Stimulated activated CD4-positive, alpha-beta T cell treated with anti-CD3 and anti-CD28 coated beads, Interleukin-4, amount 100 ng/mL, for 4 hours (primary cell): ENCODE data around the gene MS4A18.

Source experiments
- DNase-seq, 2 experiments: peaks; one replicate each; pipeline ENCODE4 v3.0.0-alpha.2; 2020

MS4A18 gene

GRCh38 chr11:60768202-60768601 lies 43.7 kb downstream of the MS4A18 start:
- no peak for DNase-seq

DNA sequence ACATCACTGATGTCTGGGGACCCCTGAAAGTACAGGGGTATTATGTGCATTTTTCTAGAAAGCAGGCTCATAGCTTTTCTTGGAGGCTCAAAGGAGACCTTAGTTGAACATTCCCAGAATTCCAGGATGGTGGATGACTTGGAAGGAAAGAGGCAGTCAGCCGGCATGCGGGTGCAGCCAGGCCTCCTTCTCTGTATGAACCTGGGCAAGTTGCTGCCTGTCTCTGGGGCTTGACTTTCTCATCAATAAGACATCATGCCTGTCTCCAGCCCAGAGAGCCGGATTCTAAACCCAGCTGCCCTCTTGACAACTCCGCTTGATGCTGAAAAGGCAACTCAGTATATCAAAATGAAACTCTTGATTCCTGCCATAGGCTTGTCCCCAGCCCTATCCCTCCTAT lies 44.8 kb downstream of the MS4A18 start:
- DNase-seq, result no peak

DNA sequence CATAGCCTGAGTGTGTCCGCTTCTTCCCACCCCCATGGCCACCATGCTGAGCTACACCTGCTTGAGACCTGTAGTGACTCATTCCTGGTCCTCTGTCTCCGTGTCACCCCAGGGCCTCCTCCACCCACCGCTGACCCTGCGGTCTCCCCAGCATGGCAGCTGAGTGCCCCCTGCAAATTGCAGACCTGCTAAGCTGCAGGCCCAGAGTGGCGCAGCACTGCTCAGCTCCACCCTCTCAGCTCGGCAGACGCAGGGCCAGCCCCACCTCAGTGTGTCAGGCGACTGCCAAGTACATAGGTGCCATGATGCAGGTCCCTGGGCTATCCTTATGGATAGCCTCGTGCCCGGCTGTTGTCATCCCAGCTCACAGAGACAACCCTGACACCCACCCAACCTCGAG lies 45.3 kb downstream of the MS4A18 start:
- no peak for DNase-seq

DNA sequence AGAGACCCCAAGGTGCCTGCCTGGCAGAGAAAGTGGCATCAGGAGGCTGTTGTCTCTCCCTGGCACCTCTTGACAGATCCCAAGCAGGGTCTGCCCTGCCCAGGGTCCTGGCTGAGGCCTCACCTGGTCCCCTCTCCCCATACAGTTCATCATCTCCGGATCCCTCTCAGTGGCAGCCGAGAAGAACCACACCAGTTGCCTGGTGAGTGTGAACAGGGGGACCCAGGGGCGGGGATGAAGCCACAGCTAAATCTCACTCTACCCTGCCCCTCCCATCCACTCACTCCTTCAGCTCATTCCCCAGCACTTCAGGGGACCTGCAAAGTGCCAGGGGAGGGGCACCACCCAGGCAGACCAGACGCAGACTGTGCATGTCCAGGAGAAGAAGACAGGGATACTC lies 46.6 kb downstream of the MS4A18 start:
- DNase-seq, result no peak

GRCh38 chr11:60771879-60772525 lies 47.5 kb downstream of the MS4A18 start:
- DNase-seq, result no peak

- DNase-seq, result no peak
Measured at GRCh38 chr11:60772666-60773065, 48.1 kb downstream of the MS4A18 start.

- DNase-seq, result no peak
Measured at GRCh38 chr11:60774726-60775125, 50.2 kb downstream of the MS4A18 start.

GRCh38 chr11:60775420-60775961 lies 51.0 kb downstream of the MS4A18 start:
- peak; percentile 75 to 76 for DNase-seq

DNA sequence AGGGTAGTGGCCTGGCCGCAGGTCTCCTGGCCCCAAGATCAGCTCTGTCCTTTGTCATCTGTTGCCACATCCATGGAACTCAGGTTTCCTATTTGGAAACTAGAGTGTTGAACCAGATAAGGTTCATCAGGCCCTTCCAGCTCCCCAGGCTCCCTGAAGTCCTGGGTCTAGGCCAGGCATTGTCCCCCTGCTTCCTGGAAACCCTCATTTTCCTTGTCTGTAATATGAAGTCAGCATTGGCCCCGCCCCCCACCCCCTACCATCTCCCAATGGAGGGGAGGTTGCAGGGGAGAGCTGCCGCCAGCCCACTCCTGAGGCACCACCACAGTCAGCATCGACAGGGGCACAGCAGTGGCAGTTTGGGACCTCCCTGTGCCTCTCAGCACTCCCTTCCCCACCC lies 51.6 kb downstream of the MS4A18 start:
- no peak for DNase-seq

DNA sequence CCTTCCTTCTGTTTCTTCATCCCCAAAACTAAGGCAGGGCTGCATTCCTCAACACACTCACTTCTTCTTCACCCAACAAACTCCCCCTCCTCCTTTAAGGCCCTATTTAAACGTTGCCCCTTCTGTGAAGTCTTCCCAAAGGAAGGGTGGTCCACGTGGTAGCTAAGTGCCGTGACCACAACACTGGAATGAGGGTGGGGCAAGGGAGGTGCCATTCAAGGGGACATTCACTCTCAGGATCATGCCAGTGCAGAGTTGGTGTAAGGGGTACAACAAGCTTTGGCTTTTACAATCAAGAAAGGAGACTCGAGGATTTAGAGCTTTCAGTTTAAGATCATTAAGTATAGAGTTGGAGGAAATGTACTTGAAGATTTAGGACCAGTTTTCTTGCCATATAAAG lies 52.6 kb downstream of the MS4A18 start:
- DNase-seq, result no peak

DNA sequence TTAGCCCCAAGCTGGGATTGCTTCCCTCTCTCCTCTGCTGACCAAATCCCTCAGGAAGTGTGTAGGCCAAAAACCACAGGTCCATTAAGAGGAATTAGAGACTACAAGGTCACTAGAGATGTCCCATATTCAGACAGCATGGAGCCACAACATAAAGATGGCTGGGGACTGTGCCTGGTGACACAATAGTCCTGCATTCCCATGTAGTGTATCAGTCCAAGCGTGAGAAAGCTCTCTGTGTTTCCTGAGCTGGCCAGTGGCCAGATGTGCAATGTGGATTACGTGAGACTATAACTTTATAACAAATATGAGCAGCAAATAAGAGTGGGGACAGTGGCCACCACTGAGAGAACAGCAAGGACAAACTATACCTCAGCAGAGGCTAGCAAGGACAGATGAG lies 53.1 kb downstream of the MS4A18 start:
- no peak for DNase-seq

DNA sequence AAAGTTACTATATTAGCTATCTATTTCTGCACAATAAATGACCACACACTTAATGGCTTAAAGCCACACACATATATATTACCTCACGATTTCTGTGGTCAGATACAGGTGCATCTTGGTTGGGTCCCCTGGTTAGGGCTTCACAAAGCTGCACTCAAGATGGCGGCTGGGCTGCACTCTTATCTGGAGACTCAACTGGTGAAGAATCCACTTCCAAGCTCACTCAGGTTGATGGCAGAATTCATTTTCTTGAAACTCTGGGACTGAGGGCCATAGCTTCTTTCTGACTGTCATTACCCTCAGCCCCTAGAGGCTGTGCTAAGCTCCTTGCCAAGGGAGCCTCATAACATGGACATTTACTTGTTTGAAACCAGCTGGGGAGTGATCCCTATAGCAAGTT lies 55.5 kb downstream of the MS4A18 start:
- no peak for DNase-seq

GRCh38 chr11:60780774-60781173 lies 56.3 kb downstream of the MS4A18 start:
- DNase-seq, result no peak

- no peak for DNase-seq
Measured at GRCh38 chr11:60781286-60781980, 56.9 kb downstream of the MS4A18 start.

GRCh38 chr11:60781981-60782316 lies 57.4 kb downstream of the MS4A18 start:
- DNase-seq, result no peak

DNA sequence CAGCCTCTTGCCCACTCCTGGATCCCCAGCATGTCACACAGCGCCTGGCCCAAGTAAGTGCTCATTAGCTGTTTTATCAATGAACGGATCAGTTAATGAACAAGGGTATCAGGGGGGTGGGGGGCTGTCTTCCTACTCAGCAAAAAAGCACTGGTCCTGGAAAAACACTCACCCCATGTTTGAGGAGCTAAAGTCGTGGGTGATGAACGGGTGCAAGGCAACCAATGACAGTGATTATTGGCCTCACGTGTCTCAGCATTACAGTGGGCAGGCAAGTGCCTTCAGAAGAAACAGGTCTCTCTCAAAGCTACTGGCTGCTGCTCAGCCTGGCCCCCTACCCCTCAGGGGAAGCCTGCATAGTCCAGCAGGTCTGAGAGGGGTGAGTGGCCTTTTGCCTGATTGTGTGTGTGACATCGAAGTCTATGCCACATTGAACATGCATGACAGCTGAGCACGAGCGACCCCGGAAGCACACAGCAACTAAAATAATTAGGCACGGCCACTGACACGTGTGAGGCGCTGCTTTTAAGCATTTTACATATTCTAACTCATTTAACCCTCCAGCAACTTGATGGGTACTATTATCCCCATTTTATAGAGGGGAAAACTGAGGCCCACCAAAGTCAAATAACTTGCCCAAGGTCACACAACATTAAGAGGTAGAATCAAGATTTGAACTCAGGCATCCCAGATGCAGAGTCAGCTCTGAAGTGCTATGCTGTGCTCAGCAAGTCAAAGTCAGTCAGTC lies 58.0 kb downstream of the MS4A18 start:
- DNase-seq, result no peak

DNA sequence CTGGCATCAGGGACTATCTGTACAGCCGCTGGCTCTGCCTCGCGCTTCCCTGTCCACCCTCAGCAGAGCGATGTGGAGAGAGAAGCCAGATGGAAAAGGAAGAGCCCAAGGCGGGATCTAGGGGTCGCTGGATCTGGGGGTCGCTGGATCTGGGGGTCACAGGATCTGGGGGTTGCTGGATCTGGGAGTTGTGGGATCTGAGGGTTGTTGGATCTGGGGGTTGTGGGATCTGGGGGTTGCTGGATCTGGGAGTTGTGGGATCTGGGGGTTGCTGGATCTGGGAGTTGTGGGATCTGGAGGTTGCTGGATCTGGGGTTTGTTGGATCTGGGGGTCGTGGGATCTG lies 58.6 kb downstream of the MS4A18 start:
- no peak for DNase-seq

GRCh38 chr11:60783911-60784310 lies 59.4 kb downstream of the MS4A18 start:
- DNase-seq, result no peak

DNA sequence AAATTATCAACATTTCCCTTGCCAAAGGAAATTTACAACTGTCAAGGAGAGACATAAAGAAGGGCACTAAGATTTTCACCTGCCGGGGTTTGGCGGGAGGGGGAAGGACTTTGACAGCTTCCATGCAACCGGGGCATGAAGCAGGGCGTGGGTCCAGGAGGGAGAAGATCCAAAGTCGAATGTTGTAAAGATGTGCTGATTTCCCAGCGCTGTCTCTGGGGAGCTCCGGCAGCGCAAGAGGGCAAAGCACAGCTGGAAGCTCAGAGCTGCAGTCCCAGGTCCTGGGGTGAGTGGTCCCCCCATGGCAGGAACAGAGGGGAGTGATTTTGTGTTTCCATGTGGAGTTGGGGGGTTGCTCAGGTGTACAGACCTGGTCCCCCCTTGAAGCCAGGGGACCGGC lies 60.6 kb downstream of the MS4A18 start, which contains the start of gene MS4A10:
TSS of gene MS4A10 (plus strand) at position 198 of the 400 bp plus-strand sequence. CDS start 5,003 bp downstream, outside the sequence.
- no peak for DNase-seq

DNA sequence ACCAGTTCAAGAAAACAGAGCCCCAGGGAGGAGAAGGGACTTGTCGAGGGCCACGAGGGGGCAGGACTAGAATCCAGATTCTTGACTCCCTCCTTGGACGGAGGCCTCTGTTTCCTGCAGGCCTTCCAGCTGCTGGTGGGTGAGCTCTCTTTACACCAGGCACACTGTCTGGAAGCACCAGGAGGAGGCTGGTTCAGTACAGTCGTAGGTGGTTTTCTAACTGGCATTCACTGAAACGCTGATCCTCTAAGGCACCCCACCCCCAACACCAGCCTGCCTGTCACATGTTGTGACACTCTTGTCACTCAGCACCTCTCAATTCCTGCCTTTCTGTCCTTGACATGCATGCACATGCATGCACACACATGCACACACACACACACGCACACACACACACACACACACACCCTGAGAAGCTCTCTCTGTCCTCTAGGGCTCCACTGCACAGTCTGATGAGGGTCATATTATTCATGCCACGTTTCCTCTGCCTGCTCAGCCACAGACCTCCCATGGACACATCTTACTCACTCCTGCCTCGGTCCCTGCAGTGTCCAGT lies 61.4 kb downstream of the MS4A18 start:
- no peak for DNase-seq

DNA sequence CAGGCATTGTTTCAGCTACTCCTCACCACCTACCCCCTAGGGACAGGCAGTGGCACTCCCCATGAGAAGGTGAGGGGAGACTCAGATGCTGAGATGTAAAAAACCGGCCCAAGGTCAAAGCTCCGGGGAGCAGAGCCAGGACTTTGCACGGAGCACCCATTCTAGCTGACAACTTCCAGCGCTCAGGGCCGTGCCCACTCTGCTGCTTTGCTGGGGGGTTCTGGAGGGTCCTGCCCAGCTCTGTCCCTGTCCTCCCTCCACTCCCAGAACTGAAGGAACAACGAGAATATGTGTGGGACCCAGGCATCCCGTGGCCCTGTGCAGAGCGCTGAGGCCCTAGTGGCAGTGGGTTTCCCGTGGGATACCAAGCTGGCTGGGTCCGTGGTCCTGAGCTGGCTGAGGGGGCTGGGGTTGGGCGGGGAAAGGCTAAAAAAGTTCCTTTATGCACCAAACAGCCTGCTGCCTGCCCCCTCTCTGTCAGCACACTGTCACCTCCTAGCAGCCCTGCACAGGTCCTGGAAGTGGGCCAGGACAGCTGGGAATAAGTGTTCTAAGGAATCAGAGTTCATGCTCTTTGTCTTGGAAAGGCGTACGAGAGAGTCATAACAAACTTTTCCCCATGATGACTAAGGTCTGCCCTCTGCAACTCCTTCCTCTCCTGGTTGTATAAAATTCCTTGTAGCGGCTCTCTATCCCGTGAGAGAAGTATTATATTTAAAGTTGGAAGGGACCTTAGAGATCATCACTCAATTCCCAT lies 62.5 kb downstream of the MS4A18 start:
- DNase-seq, result no peak

GRCh38 chr11:60788401-60789125 lies 64.0 kb downstream of the MS4A18 start:
- DNase-seq, result no peak
